ENCODE measurements around the gene HSPA1A.

- TF ChIP-seq CTCF (IDR thresholded peaks at IDR 0.05): no peak
- no peak for TF ChIP-seq POLR2A (IDR thresholded peaks at IDR 0.05)
Observed at GRCh38 chr6:31847276-31847978, 32.1 kb downstream of the HSPA1A start.

All from prostate gland (tissue), 2 donors.